Stimulated activated CD4-positive, alpha-beta T cell treated with anti-CD3 and anti-CD28 coated beads, Interleukin-4, amount 100 ng/mL, for 4 hours (primary cell): Measurements from ENCODE around the gene BTBD16.

Experiments used
- DNase-seq, 2 experiments: peaks; one replicate each; pipeline ENCODE4 v3.0.0-alpha.2; 2020

Gene BTBD16

GRCh38 chr10:122271076-122271475, at the start of gene BTBD16:
Gene BTBD16, plus strand, starts transcription at chr10:122271296. Its CDS starts 3,786 bp downstream, at chr10:122275082.
- no peak for DNase-seq

DNA sequence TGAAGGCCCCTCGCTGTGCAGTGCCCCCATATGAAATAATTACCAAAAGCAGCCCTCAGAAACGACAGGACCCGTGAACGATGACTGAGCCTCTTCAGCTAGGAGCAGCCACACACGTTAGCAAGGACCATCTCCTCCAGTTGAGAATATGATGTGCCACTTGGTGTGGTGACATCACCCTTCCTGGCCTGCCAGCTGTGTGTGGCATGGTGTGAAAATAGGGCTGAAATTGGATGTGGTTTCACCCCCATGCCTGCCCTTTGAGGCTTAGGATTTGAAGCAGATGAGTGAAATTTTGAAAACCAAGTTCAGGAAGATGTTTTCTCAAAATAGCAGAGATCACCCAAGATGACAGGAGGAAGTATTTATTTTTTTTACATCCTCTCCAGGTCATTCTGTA, 49.1 kb upstream of the BTBD16 start:
- no peak for DNase-seq

DNA sequence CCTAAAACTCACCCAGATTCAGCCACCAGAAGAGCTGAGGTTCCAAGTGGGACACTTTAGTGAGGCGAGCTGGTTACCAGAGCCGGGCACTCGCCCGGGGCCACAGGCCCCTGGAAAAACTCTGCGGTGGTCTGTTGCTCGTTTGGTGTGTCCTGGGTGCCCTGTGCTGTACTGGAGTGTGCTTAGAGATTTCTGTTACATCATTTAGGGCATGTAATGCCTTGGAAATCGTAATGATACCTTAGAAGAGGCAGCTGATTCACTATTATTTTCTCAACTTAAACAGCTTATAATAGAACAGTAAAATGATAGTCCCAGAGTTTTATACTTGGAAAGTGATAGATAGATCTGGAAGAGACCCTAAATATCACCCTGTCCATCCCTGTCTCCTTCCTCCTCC, 48.5 kb upstream of the BTBD16 start:
- no peak for DNase-seq

- DNase-seq: no peak
Measured at GRCh38 chr10:122224159-122224558, 46.9 kb upstream of the BTBD16 start.

- DNase-seq: no peak
Measured at GRCh38 chr10:122225330-122225729, 45.8 kb upstream of the BTBD16 start.

DNA sequence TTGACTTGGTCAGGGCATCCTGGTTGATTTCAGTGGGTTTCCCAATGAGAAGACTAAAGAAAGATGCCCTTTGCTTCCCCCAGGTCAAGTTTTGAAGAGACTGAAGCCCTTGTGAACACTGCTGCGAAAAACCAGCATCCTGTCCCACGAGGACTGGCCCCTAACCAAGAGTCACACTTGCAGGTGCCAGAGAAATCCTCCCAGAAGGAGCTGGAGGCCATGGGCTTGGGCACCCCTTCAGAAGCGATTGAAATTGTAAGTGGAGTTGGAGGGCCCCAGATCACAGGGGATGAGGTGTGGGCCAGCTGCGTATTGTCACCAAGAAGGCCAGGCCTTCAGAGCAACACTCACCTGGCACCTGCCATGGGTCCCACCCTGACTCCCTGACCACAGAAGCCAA, 43.3 kb upstream of the BTBD16 start:
- no peak for DNase-seq

DNA sequence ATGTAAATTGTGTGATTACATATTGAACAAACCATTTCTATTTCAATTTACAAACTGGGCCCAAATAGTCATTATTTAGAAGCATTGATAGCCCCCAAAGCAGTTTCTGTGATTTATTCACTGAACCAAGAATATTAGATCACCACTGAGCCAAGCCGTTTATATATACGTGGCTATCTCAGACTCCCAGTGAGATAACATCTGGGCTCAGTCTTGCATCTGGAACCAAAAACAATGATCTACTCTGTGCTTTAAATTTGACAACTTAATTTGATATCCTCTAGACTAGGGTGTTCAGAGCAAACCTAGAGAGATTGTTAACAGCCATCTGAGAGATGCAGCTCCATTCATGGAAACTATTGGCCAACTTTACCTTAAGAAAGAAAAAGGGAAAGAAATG, 41.4 kb upstream of the BTBD16 start:
- DNase-seq: no peak

- DNase-seq: no peak
Measured at GRCh38 chr10:122230222-122230621, 40.9 kb upstream of the BTBD16 start.

DNA sequence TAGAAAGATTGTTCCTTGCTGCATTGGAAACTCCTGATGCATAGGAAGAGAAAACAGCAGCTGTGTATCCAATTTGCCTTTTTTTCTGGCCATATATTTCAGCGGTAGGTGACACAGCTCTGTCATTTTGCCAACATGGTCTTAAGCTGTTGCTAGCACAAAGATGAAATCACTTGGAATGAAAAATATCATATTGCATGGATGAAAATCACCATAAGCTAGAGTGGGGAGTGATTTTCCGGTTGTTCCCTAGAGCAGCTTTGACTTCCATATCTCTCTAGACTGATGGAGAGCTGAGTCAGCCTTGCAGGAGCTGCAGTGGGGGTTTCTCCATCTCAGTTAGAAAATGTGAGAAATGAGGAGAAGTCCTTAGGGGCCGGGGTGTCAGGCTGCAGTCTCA, 38.3 kb upstream of the BTBD16 start:
- DNase-seq: no peak

GRCh38 chr10:122233857-122234348, 37.2 kb upstream of the BTBD16 start:
- DNase-seq: no peak

GRCh38 chr10:122234416-122234815, 36.7 kb upstream of the BTBD16 start:
- DNase-seq: no peak

DNA sequence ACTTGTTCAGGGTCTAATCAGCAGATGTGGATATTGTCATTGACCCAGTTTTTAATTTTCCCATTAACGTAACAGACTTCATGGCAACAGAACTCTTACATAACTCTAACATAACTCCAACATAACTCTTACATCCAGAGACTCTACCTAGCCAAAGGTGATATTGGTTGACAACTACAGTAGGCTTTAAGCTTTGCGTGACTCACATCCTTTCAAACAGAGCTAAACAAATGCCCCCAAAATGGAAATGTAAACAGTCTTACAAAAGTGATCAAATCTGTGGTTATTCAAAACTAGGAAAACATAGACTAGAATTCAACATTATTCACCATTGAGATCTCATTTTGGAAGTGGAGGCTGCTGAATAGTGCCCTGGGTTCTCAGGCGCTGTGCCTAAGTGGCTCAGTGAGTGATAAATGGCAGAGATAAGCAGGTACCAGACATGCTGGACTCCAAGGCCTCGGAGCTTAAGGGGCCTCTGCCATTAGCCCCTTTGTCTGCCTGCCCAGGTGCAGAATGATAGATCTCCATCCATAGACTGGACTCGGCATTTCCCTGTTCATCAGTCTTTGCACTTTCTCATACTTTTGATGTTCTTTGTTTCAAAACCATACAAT, 34.3 kb upstream of the BTBD16 start:
- DNase-seq: no peak

GRCh38 chr10:122237331-122237990, 33.6 kb upstream of the BTBD16 start:
- no peak for DNase-seq

DNA sequence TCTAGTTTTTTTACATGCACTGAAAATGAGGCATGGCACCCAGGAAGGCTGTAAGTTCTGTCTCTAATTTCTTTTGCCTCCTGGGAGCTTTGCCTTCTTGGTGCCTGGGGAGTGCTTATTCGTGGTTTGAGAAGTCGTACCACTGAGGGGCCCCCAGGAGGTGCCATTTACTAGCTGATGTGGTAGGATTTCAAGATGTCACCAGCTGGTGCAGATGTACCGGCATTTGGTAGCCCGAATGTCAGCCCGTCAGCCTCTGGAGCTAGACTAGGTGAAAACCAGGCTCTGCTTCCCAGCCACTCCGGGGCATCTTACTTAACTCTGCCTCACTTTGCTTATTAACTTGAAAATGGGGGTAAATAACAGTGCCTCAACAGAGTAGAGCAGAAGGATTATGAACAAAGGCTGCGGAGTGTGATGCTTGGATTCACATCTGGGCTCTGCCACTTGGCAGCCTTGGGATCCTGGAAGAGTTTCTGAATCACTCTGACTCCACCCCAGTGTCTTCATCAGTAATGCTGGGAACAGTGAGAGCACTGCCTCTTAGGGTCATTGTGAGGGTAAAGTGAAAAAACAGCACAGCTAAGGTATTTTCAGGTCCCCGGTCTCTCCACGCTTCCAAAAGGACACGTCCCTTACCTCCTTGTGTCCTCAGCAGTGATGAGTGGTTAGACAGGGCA, 31.4 kb upstream of the BTBD16 start:
- DNase-seq: no peak

GRCh38 chr10:122240401-122240800, 30.7 kb upstream of the BTBD16 start:
- DNase-seq: no peak

DNA sequence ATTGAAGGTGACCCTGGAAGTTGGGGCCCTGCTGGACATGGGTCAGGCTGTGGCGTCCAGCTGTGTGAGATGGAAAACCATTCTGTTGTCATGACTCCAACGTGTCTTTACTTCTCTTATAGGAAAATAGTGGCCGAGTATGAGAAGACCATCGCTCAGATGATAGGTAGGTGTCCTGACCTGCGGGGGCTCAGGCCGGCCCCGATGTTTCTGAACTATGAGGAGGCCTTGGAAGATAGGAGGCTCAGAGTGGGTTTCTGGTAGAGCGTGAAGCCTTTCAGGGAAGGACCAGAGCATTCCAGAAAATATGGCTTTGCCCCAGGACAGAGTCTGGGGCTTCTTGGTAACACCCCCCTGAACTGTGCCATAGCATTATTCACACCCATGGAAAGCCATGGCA, 29.3 kb upstream of the BTBD16 start:
- no peak for DNase-seq

GRCh38 chr10:122243550-122243949, 27.5 kb upstream of the BTBD16 start:
- no peak for DNase-seq

DNA sequence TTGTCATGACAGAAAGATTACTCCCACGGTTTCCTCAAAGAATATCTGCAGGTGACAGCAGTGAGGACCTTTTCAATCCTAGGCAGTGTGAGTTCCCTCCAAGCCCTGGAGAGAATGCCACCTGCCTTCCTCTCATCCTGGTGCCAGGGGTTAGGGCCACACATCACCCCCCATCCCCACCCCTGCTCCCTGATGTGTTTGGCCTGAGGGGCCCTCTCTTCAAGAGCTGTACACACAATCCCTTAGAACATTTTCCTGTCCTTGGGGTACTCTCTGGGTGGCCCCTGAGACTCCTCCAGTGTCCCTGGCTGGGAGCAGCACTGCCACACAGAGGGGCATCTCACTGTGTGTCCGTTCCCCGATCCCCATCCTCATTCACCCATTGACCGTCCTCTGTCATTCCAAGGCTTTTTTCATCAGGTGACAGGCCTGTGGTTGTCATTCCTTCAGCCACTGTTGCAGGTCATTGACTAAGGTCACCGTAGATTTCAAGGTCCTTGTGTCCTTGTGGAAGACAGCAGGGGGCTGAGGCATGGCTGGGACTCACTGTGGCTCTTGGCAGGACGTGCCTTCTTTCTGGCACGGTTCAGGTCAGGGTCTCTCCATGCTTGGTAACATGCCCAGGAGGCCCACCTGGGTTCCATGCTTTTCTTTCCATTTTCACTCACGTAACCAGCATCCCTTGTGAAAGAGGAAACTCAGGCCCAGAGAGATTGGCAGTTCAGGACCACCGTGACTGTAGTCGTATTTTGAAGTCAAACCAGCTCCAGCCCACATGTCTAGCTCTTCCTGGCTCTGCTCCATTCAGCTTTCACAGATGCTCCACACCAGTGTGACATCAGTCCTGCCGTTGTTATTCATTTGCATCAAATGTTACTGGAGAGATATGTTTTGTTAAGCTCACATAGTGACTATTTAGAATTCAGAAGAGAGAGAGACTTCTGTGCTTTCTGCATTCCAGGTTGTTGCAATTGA, 26.8 kb upstream of the BTBD16 start:
- no peak for DNase-seq

GRCh38 chr10:122245136-122245535, 26.0 kb upstream of the BTBD16 start:
- no peak for DNase-seq

DNA sequence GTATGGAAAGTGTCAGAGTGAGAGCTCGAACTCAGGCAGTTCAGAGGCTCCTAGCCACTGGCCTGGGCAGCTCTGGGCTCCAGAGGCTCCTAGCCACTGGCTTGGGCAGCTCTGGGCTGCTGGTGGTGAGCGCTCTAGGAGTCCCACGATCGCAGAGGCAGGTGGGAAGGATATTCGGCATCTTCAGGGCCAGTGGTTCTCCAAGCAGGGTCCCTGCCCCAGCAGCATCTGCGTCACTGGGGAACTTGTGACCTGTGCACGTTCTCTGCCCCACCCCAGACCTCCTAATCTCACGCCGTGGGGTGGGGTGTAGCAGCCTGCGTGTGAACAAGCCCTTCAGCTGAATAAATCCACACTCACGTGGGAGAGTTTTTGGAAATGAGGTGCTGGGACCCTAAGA, 25.2 kb upstream of the BTBD16 start:
- no peak for DNase-seq

DNA sequence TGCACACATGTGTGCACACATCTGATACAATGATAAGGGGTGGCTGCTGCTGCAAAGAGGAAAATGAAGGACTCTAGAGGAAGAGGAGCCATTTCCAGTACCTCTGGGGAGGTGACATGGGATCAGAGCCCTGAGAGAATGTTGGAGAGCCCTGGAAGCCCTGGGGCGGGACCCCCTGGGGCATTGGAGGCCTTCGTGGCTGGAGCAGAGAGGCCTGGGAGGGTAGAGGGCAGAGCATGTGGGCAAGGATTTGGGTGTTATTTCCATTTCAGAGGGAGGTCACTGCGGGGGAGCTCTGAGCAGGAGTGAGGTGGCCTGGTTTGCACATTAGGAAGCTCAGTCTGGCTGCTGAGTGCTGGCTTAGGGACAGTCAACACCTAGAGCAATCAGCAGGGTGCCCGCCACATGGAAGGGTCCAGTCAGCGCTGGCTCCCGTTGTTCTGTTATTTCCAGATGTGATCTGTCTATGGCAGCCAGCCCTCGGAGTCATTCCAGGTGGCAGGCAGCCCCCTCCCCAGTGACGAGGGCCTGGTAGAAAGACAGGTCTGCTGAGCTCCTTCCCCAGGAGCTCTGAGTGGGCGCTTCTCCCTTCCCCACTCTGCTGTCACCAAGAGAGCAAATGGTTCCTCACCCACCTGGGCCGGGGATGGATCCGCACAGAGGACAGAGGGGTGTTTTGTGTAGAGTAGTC, 24.1 kb upstream of the BTBD16 start:
- no peak for DNase-seq
